ENCODE data around the gene FOXN3.

FOXN3 gene

GRCh38 chr14:89175881-89176799, 240.9 kb downstream of the FOXN3 start:
- Histone ChIP-seq H3K4me1 (ENCODE audit: insufficient read depth, low read length, poor library complexity, severe bottlenecking) (no peaks in the 10 kb centered on the region), H3F3A (ENCODE audit: low read depth) (no peaks in the 10 kb centered on the region), H3K9me2 (replicated peaks; ENCODE audit: low read depth, low read length) (no peaks in the 10 kb centered on the region), H3K9me3 (ENCODE audit: insufficient read depth, low read depth, low read length) (peaks cover 17% of the 10 kb centered on the region), H3K27me3 (ENCODE audit: insufficient read depth, low read length, poor library complexity, severe bottlenecking) (no peaks in the 10 kb centered on the region), H3K4me2 (ENCODE audit: low read depth, low read length, poor library complexity, severe bottlenecking) (no peak overlapping the region), H4K20me1 (ENCODE audit: insufficient read depth, low read length, poor library complexity, severe bottlenecking) (no peaks in the 10 kb centered on the region), H3K9ac (ENCODE audit: low read depth, low read length, poor library complexity, severe bottlenecking) (no peak overlapping the region), H3K79me2 (ENCODE audit: insufficient read depth, low read length) (no peaks in the 10 kb centered on the region), H2AFZ (ENCODE audit: low read length) (no peak overlapping the region), H3K4me3 (ENCODE audit: low read length, poor library complexity, severe bottlenecking) (no peak overlapping the region), H3K36me3 (ENCODE audit: insufficient read depth, low read length) (peaks cover 67% of the 10 kb centered on the region; the same call in 1 of the 2 replicates)
- TF ChIP-seq EZH2phosphoT487 (IDR thresholded peaks at IDR 0.05; ENCODE audit: borderline replicate concordance) = no peak
- TF ChIP-seq CTCF (conservative IDR thresholded peaks at IDR 0.05; ENCODE audit: low read length) = no peak

DNA sequence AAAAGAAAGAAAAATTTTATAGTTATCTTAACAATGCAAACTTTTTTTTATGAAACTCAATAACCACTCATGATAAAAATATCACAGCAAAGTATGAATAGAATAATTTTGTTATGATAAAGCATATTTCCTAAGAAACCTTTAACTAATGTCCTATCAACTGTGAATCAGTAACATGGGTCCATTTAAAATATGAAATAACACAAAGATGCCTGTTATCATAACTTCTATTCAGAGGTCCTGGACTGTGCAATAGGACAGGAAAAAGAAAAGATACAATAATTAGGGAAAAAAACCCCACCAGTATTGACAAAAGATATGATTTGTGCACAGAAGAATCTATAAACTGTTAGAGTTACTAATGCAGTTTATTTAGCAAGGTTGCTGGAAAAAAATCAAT, 245.4 kb downstream of the FOXN3 start:
- no peak overlapping the region for H2AFZ ChIP-seq (ENCODE audit: low read length)
- no peak overlapping the region for H3K4me2 ChIP-seq (ENCODE audit: low read depth, low read length, poor library complexity, severe bottlenecking)
- H3K9me3 ChIP-seq (ENCODE audit: insufficient read depth, low read depth, low read length) = peaks cover 17% of the 10 kb centered on the region
- H3K4me1 ChIP-seq (ENCODE audit: insufficient read depth, low read length, poor library complexity, severe bottlenecking) = no peaks in the 10 kb centered on the region
- no peaks in the 10 kb centered on the region for H4K20me1 ChIP-seq (ENCODE audit: insufficient read depth, low read length, poor library complexity, severe bottlenecking)
- TF ChIP-seq CTCF (conservative IDR thresholded peaks at IDR 0.05; ENCODE audit: low read length) (no peak), EZH2phosphoT487 (IDR thresholded peaks at IDR 0.05; ENCODE audit: borderline replicate concordance) (no peak)
- H3K9me2 ChIP-seq (replicated peaks; ENCODE audit: low read depth, low read length) = no peaks in the 10 kb centered on the region
- H3K36me3 ChIP-seq (ENCODE audit: insufficient read depth, low read length) = peaks cover 56% of the 10 kb centered on the region; the same call in 1 of the 2 replicates
- H3K4me3 ChIP-seq (ENCODE audit: low read length, poor library complexity, severe bottlenecking) = no peak overlapping the region
- H3K27me3 ChIP-seq (ENCODE audit: insufficient read depth, low read length, poor library complexity, severe bottlenecking) = no peaks in the 10 kb centered on the region
- no peaks in the 10 kb centered on the region for H3F3A ChIP-seq (ENCODE audit: low read depth)
- no peaks in the 10 kb centered on the region for H3K79me2 ChIP-seq (ENCODE audit: insufficient read depth, low read length)
- no peak overlapping the region for H3K9ac ChIP-seq (ENCODE audit: low read depth, low read length, poor library complexity, severe bottlenecking)

DNA sequence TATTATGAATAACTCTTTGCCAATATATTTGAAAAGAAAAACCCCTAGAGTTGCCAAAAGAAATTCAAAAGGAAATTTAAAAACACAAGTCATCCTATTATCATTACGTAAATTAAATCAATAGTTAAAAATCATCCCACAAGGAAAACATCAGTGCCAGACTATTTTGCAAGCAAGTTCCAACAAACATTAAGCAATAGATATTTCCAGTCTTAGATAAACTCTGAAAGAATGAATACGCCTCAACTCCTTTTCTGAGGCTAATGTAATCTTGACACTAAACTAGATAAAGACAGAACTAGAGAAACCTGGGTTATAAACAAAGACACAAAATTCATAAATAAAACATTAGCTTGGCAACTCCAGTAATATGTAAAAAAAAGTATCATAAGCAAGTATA, 245.9 kb downstream of the FOXN3 start:
- no peak overlapping the region for H3K9ac ChIP-seq (ENCODE audit: low read depth, low read length, poor library complexity, severe bottlenecking)
- no peak overlapping the region for H3K4me3 ChIP-seq (ENCODE audit: low read length, poor library complexity, severe bottlenecking)
- no peaks in the 10 kb centered on the region for H3K27me3 ChIP-seq (ENCODE audit: insufficient read depth, low read length, poor library complexity, severe bottlenecking)
- no peaks in the 10 kb centered on the region for H3F3A ChIP-seq (ENCODE audit: low read depth)
- no peaks in the 10 kb centered on the region for H3K79me2 ChIP-seq (ENCODE audit: insufficient read depth, low read length)
- no peaks in the 10 kb centered on the region for H4K20me1 ChIP-seq (ENCODE audit: insufficient read depth, low read length, poor library complexity, severe bottlenecking)
- H3K4me2 ChIP-seq (ENCODE audit: low read depth, low read length, poor library complexity, severe bottlenecking) = no peak overlapping the region
- no peaks in the 10 kb centered on the region for H3K9me2 ChIP-seq (replicated peaks; ENCODE audit: low read depth, low read length)
- H2AFZ ChIP-seq (ENCODE audit: low read length) = no peak overlapping the region
- TF ChIP-seq CTCF (conservative IDR thresholded peaks at IDR 0.05; ENCODE audit: low read length) (no peak), EZH2phosphoT487 (IDR thresholded peaks at IDR 0.05; ENCODE audit: borderline replicate concordance) (no peak)
- H3K4me1 ChIP-seq (ENCODE audit: insufficient read depth, low read length, poor library complexity, severe bottlenecking) = no peaks in the 10 kb centered on the region
- H3K9me3 ChIP-seq (ENCODE audit: insufficient read depth, low read depth, low read length) = peaks cover 17% of the 10 kb centered on the region
- H3K36me3 ChIP-seq (ENCODE audit: insufficient read depth, low read length) = peaks cover 52% of the 10 kb centered on the region; the same call in 1 of the 2 replicates
